GM12891 (cell line): ENCODE results near the gene CCDC194.
"Not testable (repeated sequence)": the region's sequence is repeated elsewhere in the genome, so short reads cannot be mapped to it uniquely, and the experiment has no call there.

ENCODE experiments used
- DNase-seq: peaks from one replicate; pipeline ENCODE4 v3.0.0; 2011; ENCODE audit warnings: low spot score; ENCODE audit not compliant: insufficient read length
- FAIRE-seq: peaks from 2 replicates; lab custom pipeline; 2011; peaks lifted over from hg19 to GRCh38; lab: Jason Lieb, UNC
- PAX5 ChIP-seq: IDR thresholded peaks from 2 replicates; pipeline ENCODE4 v1.6.1; 2011; ENCODE audit warnings: low read length, moderate library complexity, mild to moderate bottlenecking; ENCODE audit not compliant: insufficient read depth, severe bottlenecking
- POLR2A ChIP-seq: IDR thresholded peaks from 2 replicates; pipeline ENCODE4 v1.6.1; 2011; ENCODE audit warnings: low read depth, low read length, control low read depth
- POLR2AphosphoS5 ChIP-seq: IDR thresholded peaks from 2 replicates; pipeline ENCODE4 v1.6.1; 2011; ENCODE audit warnings: low read depth, low read length, control low read depth
- POU2F2 ChIP-seq: IDR thresholded peaks from 2 replicates; pipeline ENCODE4 v1.6.1; 2011; ENCODE audit warnings: low read depth, mild to moderate bottlenecking, control low read depth, low read length, moderate library complexity
- SPI1 ChIP-seq: IDR thresholded peaks from 2 replicates; pipeline ENCODE4 v1.6.1; 2011; ENCODE audit warnings: low read depth, low read length, control low read depth
- TAF1 ChIP-seq: IDR thresholded peaks from 2 replicates; pipeline ENCODE4 v1.6.1; 2011; ENCODE audit warnings: low read depth, low read length, control low read depth

Gene CCDC194

GRCh38 chr19:17380426-17381138, 13.4 kb downstream of the CCDC194 start:
- DNase-seq (no peak), FAIRE-seq (no peak)

GRCh38 chr19:17379221-17379631, 14.8 kb downstream of the CCDC194 start:
- DNase-seq (no peak), FAIRE-seq (no peak)
- TF ChIP-seq TAF1: no peak
- TF ChIP-seq PAX5: no peak
- no peak for TF ChIP-seq POU2F2
- TF ChIP-seq POLR2A: no peak
- TF ChIP-seq POLR2AphosphoS5: no peak
- no peak for TF ChIP-seq SPI1

More at GRCh38 chr19:17380426-17381138, 13.4 kb downstream of the CCDC194 start:
- no peak for TF ChIP-seq PAX5

DNA sequence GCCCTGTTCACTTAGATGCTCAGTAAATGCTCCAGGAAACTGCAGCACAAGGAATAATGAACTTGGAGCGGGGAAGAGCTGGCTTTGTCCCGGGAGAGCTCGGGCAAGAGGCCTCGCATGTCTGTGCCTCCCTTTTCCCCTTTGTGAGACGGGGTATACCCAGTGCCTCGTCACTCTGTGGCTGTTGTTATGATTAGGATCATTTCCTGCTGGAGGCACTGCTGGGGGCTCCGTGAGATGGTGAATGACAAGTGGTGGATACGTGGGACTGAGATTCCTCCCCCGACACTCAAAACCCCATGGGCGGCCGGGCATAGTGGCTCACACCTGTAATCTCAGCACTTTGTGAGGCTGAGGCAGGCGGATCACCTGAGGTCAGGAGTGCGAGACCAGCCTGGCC, 15.7 kb downstream of the CCDC194 start:
- DNase-seq (no peak), FAIRE-seq (peak; percentile 20)
- TF ChIP-seq SPI1 (no peak), POLR2A (no peak), TAF1 (no peak), PAX5 (no peak), POLR2AphosphoS5 (no peak), POU2F2 (no peak)

- TF ChIP-seq TAF1 (no peak), SPI1 (no peak)
- FAIRE-seq: no peak
Observed at GRCh38 chr19:17376935-17377600, 16.9 kb downstream of the CCDC194 start, which contains the start of gene PLVAP. TSS of gene PLVAP (minus strand) at chr19:17377342. CDS start at chr19:17377288, 54 bp downstream.

GRCh38 chr19:17370026-17370587, 23.9 kb downstream of the CCDC194 start:
- FAIRE-seq (peak; percentile 97), DNase-seq (no peak)
- TF ChIP-seq POLR2AphosphoS5 (no peak), POU2F2 (peak; percentile 94), PAX5 (no peak), SPI1 (peak; percentile 92), POLR2A (no peak), TAF1 (no peak)

More at GRCh38 chr19:17376935-17377600, 16.9 kb downstream of the CCDC194 start, which contains the start of gene PLVAP:
- no peak for DNase-seq

DNA sequence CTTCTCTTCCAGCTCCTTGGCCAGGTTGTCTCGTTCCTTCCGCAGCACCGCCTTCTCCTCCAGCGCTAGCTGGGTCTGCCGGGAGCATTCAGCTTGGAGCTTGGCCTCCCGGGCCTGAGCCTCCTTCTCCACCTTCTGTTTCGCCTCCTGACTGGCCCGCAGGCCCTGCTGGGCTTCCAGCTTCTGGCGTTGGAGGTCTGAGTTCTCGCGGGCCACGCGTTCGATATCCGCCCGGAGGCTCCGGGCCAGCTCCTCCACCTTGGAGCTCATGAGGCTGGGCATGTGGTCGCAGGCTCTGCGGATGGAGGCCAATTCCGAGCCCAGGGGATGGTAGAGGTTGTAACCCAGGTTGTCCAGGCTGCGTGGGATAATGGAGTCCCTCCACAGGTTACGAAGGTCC, 28.6 kb downstream of the CCDC194 start:
- no peak for TF ChIP-seq SPI1
- FAIRE-seq (no peak), DNase-seq (no peak)

DNA sequence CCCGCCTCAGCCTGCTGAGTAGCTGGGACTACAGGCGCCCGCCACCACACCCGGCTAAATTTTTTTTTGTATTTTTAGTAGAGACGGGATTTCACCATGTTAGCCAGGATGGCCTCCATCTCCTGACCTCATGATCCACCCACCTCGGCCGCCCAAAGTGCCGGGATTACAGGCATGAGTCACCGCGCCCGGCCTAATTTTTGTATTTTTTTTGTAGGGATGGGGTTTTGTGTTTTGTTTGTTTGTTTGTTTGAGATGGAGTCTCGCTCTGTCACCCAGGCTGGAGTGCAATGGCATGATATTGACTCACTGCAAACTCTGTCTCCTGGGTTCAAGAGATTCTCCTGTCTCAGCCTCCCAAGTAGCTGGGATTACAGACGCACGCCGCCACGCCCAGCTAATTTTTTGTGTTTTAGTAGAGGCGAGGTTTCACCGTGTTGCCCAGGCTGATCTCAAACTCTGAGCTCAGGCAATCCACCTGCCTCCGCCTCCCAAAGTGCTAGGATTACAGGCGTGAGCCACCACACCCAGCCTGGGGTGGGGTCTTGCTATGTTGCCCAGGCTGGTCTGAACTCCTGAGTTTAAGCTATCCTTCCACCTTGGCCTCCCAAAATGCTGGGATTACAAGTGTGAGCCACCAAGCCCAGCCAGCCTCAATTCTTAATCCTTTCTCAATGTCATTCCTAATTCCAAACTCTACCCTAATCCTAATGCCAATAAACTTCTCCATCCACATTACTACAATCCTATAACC, 30.0 kb downstream of the CCDC194 start:
- not testable (repeated sequence) for DNase-seq, FAIRE-seq

- DNase-seq (no peak), FAIRE-seq (no peak)
- TF ChIP-seq TAF1: no peak
- no peak for TF ChIP-seq POU2F2
- no peak for TF ChIP-seq POLR2A
- no peak for TF ChIP-seq PAX5
- no peak for TF ChIP-seq SPI1
- TF ChIP-seq POLR2AphosphoS5: no peak
Observed at GRCh38 chr19:17359905-17360800, 33.8 kb downstream of the CCDC194 start.

- TF ChIP-seq POU2F2: no peak
- TF ChIP-seq POLR2AphosphoS5: no peak
- no peak for TF ChIP-seq TAF1
- no peak for TF ChIP-seq SPI1
- TF ChIP-seq PAX5: no peak
- TF ChIP-seq POLR2A: no peak
- no peak for DNase-seq
- FAIRE-seq: no peak
Observed at GRCh38 chr19:17358395-17358794, 35.6 kb downstream of the CCDC194 start.
